GM12873 (cell line): Measurements from ENCODE around the gene ZFYVE28.

Experiments used
- TF ChIP-seq, protein P1 (sequence below): IDR thresholded peaks from 2 replicates; pipeline ENCODE4 v1.5.1; 2012; ENCODE audit warnings: low read depth, mild to moderate bottlenecking, moderate library complexity, low read length, control low read depth; ENCODE audit not compliant: insufficient read depth; ENCODE audit errors: missing control alignments

The ZFYVE28 gene

DNA sequence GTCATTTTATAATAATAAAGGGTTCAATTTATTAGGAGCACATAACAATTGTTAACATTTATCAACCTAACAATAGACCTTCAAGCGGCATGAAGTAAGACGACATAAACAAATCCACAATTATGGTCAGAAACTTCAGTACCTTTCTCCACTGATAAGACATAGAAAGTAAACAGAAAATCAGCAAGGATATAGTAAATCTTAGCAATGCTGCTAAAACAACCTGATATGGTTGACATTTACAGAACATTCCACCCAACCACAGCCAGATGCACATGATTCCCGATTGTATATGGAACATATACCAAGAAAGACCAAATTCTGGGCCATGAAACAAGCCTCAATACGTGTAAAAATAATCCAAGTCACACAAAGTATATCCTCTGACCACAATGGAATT, 71.3 kb downstream of the ZFYVE28 start:
- TF ChIP-seq, protein P1, sequence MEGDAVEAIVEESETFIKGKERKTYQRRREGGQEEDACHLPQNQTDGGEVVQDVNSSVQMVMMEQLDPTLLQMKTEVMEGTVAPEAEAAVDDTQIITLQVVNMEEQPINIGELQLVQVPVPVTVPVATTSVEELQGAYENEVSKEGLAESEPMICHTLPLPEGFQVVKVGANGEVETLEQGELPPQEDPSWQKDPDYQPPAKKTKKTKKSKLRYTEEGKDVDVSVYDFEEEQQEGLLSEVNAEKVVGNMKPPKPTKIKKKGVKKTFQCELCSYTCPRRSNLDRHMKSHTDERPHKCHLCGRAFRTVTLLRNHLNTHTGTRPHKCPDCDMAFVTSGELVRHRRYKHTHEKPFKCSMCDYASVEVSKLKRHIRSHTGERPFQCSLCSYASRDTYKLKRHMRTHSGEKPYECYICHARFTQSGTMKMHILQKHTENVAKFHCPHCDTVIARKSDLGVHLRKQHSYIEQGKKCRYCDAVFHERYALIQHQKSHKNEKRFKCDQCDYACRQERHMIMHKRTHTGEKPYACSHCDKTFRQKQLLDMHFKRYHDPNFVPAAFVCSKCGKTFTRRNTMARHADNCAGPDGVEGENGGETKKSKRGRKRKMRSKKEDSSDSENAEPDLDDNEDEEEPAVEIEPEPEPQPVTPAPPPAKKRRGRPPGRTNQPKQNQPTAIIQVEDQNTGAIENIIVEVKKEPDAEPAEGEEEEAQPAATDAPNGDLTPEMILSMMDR: no peak

DNA sequence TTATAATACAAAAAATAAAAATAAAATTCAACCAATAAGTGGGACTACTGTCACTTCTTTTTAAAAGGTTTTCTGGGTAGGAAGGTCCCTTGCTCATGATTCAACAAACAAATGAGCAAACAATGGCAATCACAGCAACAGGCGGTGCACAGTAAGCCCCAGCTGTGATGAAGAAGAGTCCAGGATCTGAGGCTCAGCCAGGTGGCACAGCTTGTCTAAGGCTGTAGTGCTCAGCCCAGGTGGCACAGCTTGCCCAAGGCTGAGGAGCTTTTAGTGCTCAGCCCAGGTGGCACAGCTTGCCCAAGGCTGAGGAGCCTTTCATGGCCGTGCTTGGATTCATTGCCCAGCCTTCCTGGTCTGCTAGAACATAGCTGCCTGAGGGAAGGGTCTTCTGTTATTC, 75.0 kb downstream of the ZFYVE28 start:
- TF ChIP-seq, protein P1: no peak

GRCh38 chr4:2341911-2342652, 76.4 kb downstream of the ZFYVE28 start:
- TF ChIP-seq, protein P1: no peak

- TF ChIP-seq, protein P1: no peak
These were observed 77.1 kb downstream of the ZFYVE28 start for GRCh38 chr4:2341261-2341841.

GRCh38 chr4:2340272-2341061, 78.0 kb downstream of the ZFYVE28 start:
- TF ChIP-seq, protein P1: no peak

GRCh38 chr4:2339458-2340271, 78.8 kb downstream of the ZFYVE28 start:
- TF ChIP-seq, protein P1: no peak
